ENCODE data around the gene STRIP2.
"Not testable (repeated sequence)": the region's sequence is repeated elsewhere in the genome, so short reads cannot be mapped to it uniquely, and the experiment has no call there.

STRIP2 gene

DNA sequence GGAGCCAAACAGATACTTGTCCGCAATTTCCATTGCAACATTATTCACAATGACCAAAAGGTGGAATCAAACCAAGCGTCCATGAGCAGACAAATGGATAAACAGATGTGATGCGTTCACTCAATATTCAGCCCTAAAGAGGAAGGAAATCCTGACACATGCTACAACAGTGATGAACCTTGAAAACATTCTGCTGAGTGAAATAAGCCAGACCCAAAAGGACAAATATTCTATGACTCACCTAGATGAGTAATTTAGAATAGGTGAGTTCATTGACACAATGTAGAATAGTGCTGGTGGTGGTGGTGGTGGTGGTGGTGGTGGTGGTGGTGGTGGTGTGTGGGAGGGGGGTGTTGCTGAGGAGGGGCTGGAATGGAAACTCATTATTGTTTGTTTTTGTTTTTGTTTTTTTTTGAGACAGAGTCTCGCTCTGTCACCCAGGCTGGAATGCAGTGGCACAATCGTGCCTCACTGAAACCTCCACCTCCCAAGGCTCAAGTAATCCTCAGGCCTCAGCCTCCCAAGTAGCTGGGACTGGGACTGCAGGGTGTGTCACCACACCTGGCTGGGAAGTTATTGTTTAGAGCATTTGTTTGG lies 96.7 kb downstream of the STRIP2 start:
- Histone ChIP-seq H3K27me3 (ENCODE audit: control insufficient read depth, low read length) (peaks cover 2% of the 10 kb centered on the region; the same call in 1 of the 2 replicates), H3K79me2 (ENCODE audit: control insufficient read depth, low read length) (no peaks in the 10 kb centered on the region), H3K9me3 (ENCODE audit: control insufficient read depth, insufficient read depth, low read length) (no peaks in the 10 kb centered on the region), H3K9me2 (replicated peaks; ENCODE audit: control insufficient read depth, low read length) (no peaks in the 10 kb centered on the region), H3F3A (ENCODE audit: control insufficient read depth, insufficient read depth) (no peaks in the 10 kb centered on the region), H3K36me3 (ENCODE audit: control insufficient read depth, low read length) (no peaks in the 10 kb centered on the region), H3K4me2 (ENCODE audit: low read length) (no peak overlapping the region), H3K4me3 (ENCODE audit: low read length) (no peak overlapping the region), H4K20me1 (ENCODE audit: control insufficient read depth, insufficient read depth, low read depth, low read length) (no peaks in the 10 kb centered on the region), H3K27ac (ENCODE audit: low read depth, low read length) (no peak overlapping the region), H3K4me1 (ENCODE audit: control insufficient read depth, low read length) (no peaks in the 10 kb centered on the region)
- TF ChIP-seq EZH2phosphoT487 (IDR thresholded peaks at IDR 0.05; ENCODE audit: borderline replicate concordance, low read length), result no peak
- TF ChIP-seq, protein P1, sequence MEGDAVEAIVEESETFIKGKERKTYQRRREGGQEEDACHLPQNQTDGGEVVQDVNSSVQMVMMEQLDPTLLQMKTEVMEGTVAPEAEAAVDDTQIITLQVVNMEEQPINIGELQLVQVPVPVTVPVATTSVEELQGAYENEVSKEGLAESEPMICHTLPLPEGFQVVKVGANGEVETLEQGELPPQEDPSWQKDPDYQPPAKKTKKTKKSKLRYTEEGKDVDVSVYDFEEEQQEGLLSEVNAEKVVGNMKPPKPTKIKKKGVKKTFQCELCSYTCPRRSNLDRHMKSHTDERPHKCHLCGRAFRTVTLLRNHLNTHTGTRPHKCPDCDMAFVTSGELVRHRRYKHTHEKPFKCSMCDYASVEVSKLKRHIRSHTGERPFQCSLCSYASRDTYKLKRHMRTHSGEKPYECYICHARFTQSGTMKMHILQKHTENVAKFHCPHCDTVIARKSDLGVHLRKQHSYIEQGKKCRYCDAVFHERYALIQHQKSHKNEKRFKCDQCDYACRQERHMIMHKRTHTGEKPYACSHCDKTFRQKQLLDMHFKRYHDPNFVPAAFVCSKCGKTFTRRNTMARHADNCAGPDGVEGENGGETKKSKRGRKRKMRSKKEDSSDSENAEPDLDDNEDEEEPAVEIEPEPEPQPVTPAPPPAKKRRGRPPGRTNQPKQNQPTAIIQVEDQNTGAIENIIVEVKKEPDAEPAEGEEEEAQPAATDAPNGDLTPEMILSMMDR (IDR thresholded peaks at IDR 0.05; ENCODE audit: low read depth, low read length, poor library complexity, severe bottlenecking), result no peak

DNA sequence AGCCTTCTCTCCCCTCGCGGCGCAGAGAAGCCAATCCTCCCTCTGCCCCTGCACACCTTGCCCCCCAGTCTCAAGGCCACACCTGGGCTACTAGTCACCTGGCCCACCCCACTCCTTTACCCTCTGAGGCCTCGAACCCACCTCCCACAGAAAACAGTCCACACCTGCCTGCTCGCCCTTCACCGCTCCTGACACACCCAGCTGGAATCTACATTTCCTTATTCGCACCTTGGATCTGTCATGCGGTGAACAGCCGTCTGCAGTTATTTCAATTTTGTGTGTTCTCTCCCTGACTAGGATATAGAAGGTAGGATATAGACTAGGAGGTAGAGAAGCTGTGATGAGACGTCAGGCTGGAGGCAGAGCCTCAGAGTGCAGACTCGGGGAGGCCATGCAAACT lies 97.5 kb downstream of the STRIP2 start:
- Histone ChIP-seq H3K4me3 (ENCODE audit: low read length) (no peak overlapping the region), H3F3A (ENCODE audit: control insufficient read depth, insufficient read depth) (no peaks in the 10 kb centered on the region), H3K4me1 (ENCODE audit: control insufficient read depth, low read length) (no peaks in the 10 kb centered on the region), H3K27ac (ENCODE audit: low read depth, low read length) (no peak overlapping the region), H3K9me2 (replicated peaks; ENCODE audit: control insufficient read depth, low read length) (no peaks in the 10 kb centered on the region), H3K9me3 (ENCODE audit: control insufficient read depth, insufficient read depth, low read length) (no peaks in the 10 kb centered on the region), H3K79me2 (ENCODE audit: control insufficient read depth, low read length) (no peaks in the 10 kb centered on the region), H3K27me3 (ENCODE audit: control insufficient read depth, low read length) (peaks cover 7% of the 10 kb centered on the region; the same call in 1 of the 2 replicates), H3K36me3 (ENCODE audit: control insufficient read depth, low read length) (no peaks in the 10 kb centered on the region), H4K20me1 (ENCODE audit: control insufficient read depth, insufficient read depth, low read depth, low read length) (no peaks in the 10 kb centered on the region), H3K4me2 (ENCODE audit: low read length) (no peak overlapping the region)
- TF ChIP-seq, protein P1 (IDR thresholded peaks at IDR 0.05; ENCODE audit: low read depth, low read length, poor library complexity, severe bottlenecking), result no peak
- no peak for TF ChIP-seq EZH2phosphoT487 (IDR thresholded peaks at IDR 0.05; ENCODE audit: borderline replicate concordance, low read length)

DNA sequence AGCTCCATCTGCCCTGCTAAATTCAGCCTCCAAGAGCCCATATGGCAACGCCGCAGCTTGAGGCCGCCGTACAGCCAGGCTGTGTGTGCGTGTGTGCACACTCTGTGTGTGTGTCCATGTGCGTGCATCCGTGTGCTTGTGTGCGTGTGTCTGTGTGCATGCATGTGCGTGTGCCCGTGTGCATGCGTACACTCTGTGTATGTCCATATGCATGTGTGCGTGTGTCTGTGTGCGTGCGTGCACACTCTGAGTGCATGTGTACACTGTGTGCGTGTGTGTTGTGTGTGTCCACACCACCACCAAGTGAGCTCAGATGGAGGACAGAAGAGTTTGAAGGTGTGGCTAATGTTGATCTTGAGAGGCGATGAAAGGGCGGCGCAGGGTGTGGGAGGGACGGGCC lies 98.1 kb downstream of the STRIP2 start:
- peaks cover 7% of the 10 kb centered on the region; the same call in 1 of the 2 replicates for H3K27me3 ChIP-seq (ENCODE audit: control insufficient read depth, low read length)
- no peaks in the 10 kb centered on the region for H3K9me2 ChIP-seq (replicated peaks; ENCODE audit: control insufficient read depth, low read length)
- H3K36me3 ChIP-seq (ENCODE audit: control insufficient read depth, low read length), result no peaks in the 10 kb centered on the region
- no peaks in the 10 kb centered on the region for H3F3A ChIP-seq (ENCODE audit: control insufficient read depth, insufficient read depth)
- no peaks in the 10 kb centered on the region for H3K4me1 ChIP-seq (ENCODE audit: control insufficient read depth, low read length)
- no peaks in the 10 kb centered on the region for H3K79me2 ChIP-seq (ENCODE audit: control insufficient read depth, low read length)
- H3K27ac ChIP-seq (ENCODE audit: low read depth, low read length), result no peak overlapping the region
- no peaks in the 10 kb centered on the region for H3K9me3 ChIP-seq (ENCODE audit: control insufficient read depth, insufficient read depth, low read length)
- H3K4me2 ChIP-seq (ENCODE audit: low read length), result no peak overlapping the region
- no peak overlapping the region for H3K4me3 ChIP-seq (ENCODE audit: low read length)
- TF ChIP-seq EZH2phosphoT487 (IDR thresholded peaks at IDR 0.05; ENCODE audit: borderline replicate concordance, low read length), result no peak
- TF ChIP-seq, protein P1 (IDR thresholded peaks at IDR 0.05; ENCODE audit: low read depth, low read length, poor library complexity, severe bottlenecking), result no peak
- no peaks in the 10 kb centered on the region for H4K20me1 ChIP-seq (ENCODE audit: control insufficient read depth, insufficient read depth, low read depth, low read length)

DNA sequence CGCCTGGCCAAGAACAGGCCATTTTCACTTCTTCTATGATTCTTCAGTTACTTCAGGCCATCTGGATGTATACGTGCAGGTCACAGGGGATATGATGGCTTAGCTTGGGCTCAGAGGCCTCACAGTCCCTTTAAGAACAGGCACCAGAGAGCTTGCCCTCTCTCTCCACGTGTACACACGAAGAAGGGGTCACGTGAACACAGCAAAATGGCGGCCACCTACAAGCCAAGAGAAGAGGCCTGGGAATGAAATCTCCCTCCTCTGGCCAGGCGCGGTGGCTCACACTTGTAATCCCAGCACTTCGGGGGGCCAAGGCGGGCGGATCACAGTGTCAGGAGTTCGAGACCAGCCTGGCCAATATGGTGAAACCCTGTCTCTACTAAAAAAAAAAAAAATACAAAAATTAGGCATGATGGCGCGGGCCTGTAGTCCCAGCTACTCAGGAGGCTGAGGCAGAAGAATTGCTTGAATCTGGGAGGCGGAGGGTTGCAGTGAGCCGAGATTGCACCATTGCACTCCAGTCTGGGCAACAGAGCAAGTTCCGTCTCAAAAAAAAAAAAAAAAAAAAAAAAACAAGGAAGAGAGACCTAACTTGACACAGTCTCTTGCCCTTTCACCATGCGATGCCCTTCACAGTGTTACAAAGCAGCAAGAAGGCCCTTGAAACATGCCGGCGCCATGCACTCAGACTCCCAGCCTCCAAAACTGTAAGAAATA lies 100.5 kb downstream of the STRIP2 start:
- not testable (repeated sequence) for H3K4me2 ChIP-seq (ENCODE audit: low read length); H3K9me2 ChIP-seq (replicated peaks; ENCODE audit: control insufficient read depth, low read length); H3K4me1 ChIP-seq (ENCODE audit: control insufficient read depth, low read length); H3K4me3 ChIP-seq (ENCODE audit: low read length); H4K20me1 ChIP-seq (ENCODE audit: control insufficient read depth, insufficient read depth, low read depth, low read length); H3K9me3 ChIP-seq (ENCODE audit: control insufficient read depth, insufficient read depth, low read length); H3K36me3 ChIP-seq (ENCODE audit: control insufficient read depth, low read length); H3F3A ChIP-seq (ENCODE audit: control insufficient read depth, insufficient read depth); H3K27me3 ChIP-seq (ENCODE audit: control insufficient read depth, low read length); H3K79me2 ChIP-seq (ENCODE audit: control insufficient read depth, low read length); H3K27ac ChIP-seq (ENCODE audit: low read depth, low read length)
